AG09309 (cell line): ENCODE data around the gene UBE2E2.

Experiments used
- DNase-seq: peaks from one replicate; pipeline ENCODE4 v3.0.0-alpha.2; 2010; ENCODE audit warnings: low read depth
- H3K4me3 ChIP-seq: 2 replicates; pipeline ENCODE4 v1.5.1; 2011; ENCODE audit warnings: mild to moderate bottlenecking, low read depth, low read length, moderate library complexity; ENCODE audit not compliant: control insufficient read depth
- TF ChIP-seq, protein P1 (sequence below): IDR thresholded peaks from 2 replicates; pipeline ENCODE4 v1.5.1; 2011; ENCODE audit warnings: mild to moderate bottlenecking, low read depth, low read length, inconsistent platforms; ENCODE audit not compliant: insufficient read depth, control insufficient read depth; ENCODE audit errors: missing control alignments

Gene UBE2E2

GRCh38 chr3:23485922-23486321 is 282.8 kb downstream of the UBE2E2 start:
- H3K4me3 ChIP-seq: no peak overlapping the region
- no peak for DNase-seq
- TF ChIP-seq, protein P1, sequence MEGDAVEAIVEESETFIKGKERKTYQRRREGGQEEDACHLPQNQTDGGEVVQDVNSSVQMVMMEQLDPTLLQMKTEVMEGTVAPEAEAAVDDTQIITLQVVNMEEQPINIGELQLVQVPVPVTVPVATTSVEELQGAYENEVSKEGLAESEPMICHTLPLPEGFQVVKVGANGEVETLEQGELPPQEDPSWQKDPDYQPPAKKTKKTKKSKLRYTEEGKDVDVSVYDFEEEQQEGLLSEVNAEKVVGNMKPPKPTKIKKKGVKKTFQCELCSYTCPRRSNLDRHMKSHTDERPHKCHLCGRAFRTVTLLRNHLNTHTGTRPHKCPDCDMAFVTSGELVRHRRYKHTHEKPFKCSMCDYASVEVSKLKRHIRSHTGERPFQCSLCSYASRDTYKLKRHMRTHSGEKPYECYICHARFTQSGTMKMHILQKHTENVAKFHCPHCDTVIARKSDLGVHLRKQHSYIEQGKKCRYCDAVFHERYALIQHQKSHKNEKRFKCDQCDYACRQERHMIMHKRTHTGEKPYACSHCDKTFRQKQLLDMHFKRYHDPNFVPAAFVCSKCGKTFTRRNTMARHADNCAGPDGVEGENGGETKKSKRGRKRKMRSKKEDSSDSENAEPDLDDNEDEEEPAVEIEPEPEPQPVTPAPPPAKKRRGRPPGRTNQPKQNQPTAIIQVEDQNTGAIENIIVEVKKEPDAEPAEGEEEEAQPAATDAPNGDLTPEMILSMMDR: no peak

GRCh38 chr3:23487015-23487414 is 283.9 kb downstream of the UBE2E2 start:
- TF ChIP-seq, protein P1: no peak
- DNase-seq: no peak
- H3K4me3 ChIP-seq: no peak overlapping the region

DNA sequence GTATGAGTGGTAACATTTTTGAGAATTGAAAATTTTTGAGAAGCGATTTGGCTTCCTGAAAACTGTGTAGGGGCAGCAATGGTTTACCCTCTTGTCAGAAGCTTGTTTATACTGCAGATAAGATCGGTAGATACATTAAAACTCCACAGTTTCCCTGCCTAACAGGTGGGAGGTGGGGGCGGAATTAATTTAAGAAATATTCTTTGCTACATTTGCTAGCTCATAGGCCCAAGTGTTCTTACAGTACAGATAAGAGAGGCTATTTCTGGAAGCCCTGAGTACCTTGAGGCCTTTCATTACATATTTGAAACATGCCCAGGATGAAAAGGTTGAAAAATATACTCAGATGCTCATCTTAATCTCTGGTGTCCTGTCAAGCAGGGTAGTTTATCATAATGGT is 285.5 kb downstream of the UBE2E2 start:
- TF ChIP-seq, protein P1: no peak
- no peak for DNase-seq
- H3K4me3 ChIP-seq: no peak overlapping the region

DNA sequence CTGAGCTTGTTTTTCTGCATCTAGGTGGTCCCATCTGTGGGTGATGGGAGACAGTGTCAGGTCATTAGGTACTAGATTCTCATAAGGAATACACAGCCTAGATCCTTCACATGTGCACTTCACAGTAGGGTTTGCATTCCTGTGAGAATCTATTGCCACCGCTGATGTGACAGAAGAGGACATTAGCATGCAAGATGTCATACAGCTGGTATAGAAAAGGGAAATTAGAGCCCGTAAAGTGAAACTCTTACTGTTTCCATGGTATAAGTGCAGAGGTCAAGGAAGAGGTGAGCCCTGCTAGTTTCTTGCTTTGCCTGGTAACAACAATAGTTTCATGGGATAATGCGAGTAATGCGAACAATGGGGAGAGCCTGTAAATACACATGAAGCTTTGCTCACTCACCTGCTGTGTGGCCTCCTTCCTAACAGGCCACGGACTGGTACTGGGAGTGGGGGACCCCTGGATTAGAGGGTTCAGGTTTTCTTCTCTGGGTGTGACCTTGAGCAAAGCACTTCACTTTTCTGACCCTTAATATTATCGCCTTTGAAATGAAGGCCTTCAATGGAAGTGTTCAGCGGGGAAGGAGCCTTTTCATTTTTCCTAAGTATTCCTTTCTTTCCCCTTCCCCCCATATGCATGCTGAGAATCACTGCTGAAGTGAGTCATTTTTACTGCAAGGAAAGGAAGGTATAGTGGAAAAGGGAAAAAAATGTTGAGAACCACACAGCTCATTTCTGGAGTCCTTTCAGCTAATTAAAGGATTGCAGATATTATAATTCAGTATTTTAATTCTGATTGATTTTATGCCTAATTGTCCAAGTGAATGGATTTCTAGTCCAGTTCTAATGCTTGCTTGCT is 286.4 kb downstream of the UBE2E2 start:
- TF ChIP-seq, protein P1: no peak
- no peak for DNase-seq
- no peak overlapping the region for H3K4me3 ChIP-seq

- TF ChIP-seq, protein P1: no peak
- peak; percentile 17 for DNase-seq
- H3K4me3 ChIP-seq: no peak overlapping the region
These were observed 287.3 kb downstream of the UBE2E2 start for GRCh38 chr3:23490459-23490858.

GRCh38 chr3:23492057-23492456 is 288.9 kb downstream of the UBE2E2 start:
- DNase-seq: no peak
- TF ChIP-seq, protein P1: no peak
- no peak overlapping the region for H3K4me3 ChIP-seq
